T-helper 2 cell (primary cell): ENCODE data around the gene CD40.

Experiments
- DNase-seq, 5 experiments: peaks; one replicate each; pipeline versions ENCODE4 v3.0.0 to v3.0.0-alpha.2; 2012 to 2022

Gene CD40

DNA sequence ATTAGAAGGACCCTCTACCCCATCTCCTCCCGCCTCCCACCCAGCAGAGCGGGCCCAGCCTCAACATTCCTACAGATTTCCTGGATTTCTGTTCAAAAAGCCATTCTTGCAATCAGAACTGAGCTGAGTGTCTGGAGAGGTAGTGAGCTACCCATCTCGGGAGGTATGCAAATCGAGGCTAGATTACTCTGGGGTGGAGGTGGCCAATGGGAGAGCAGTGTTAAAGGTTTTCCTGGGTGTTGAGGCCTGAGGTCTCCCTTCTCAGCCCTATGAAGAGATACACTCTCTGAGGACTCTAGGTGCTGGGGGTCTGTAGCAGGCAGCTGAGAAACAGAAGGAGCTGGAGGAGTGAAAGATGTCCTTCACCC is 57.0 kb downstream of the CD40 start:
- DNase-seq = no peak

- DNase-seq = no peak
These were observed 58.7 kb downstream of the CD40 start for GRCh38 chr20:46176739-46177378.

DNA sequence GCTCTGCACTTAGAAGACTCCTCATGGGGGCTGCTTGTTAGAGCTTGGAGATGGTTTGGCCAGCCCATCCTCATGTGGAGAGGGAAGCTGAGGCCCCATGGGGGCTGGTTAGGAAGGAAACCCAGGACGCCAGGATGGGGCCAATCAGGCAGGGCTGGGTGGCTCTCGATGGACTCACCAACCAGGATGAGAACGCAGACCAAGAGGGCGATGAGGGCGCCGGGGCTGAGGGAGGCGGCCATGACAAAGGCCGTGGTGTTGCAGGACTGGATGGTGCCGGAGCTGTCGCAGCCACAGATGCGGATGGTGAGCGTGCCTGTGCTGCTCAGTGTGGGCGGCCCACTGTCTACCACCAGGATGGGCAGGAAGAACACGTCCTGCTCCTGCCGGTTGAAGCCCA is 59.7 kb downstream of the CD40 start:
- no peak for DNase-seq

GRCh38 chr20:46178891-46179290 is 60.8 kb downstream of the CD40 start:
- DNase-seq = no peak
